Mucosa of gallbladder (tissue), 1 donor: ENCODE measurements around the gene PCP2. TPM values are rescaled to one million over a fixed set of nuclear protein-coding genes. Genes with fewer than 3 reads are reported as not detected.
A peak's percentile ranks its signal among the peaks of the same experiment; 100 is the strongest.

Experiments used
- DNase-seq: peaks from one replicate; pipeline ENCODE4 v3.0.0-alpha.2; 2020; ENCODE audit warnings: low spot score
- total RNA-seq: library from RNA; stranded (reverse); gene quantifications from one replicate; pipeline ENCODE4 v1.2.1, GENCODE V29; 2021
- donor health status: DM: no; HTN: no; CAD: no.

Gene PCP2
- 4.7 TPM for total RNA-seq

DNA sequence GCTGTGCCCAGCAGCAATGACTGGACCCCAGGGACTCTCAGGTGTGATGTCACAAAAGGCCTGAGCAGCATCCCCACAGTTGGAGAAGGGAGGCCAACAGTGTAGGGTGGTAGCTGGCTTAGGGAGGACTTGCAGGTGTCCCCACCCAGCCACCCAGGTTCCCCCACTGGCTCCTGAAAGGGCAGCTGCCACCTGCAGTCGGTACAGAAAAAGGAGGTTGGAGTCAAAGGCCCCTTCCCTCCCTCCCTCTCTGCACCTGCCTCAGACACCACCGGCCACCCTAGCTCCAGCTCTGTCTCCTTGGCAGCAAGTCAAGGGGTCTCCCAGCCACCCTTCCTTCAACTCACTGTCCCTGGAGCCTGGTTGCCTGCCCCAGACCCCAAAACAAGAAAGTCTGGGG is at the start of gene PCP2:
PCP2 (minus strand) TSS at position 22 of the 400 bp plus-strand sequence. CDS start 262 bp downstream, outside the sequence.
- DNase-seq = no peak

GRCh38 chr19:7682175-7682855 is 48.8 kb upstream of the PCP2 start:
- DNase-seq = no peak

- peak; percentile 82 for DNase-seq
These were observed 48.0 kb upstream of the PCP2 start for GRCh38 chr19:7681340-7682174.

GRCh38 chr19:7680606-7681339 is 47.3 kb upstream of the PCP2 start, which contains the start of gene TRAPPC5:
Gene TRAPPC5, plus strand, starts transcription at chr19:7680833. Its CDS starts 1,421 bp downstream, at chr19:7682254.
- peak; percentile 91 for DNase-seq

DNA sequence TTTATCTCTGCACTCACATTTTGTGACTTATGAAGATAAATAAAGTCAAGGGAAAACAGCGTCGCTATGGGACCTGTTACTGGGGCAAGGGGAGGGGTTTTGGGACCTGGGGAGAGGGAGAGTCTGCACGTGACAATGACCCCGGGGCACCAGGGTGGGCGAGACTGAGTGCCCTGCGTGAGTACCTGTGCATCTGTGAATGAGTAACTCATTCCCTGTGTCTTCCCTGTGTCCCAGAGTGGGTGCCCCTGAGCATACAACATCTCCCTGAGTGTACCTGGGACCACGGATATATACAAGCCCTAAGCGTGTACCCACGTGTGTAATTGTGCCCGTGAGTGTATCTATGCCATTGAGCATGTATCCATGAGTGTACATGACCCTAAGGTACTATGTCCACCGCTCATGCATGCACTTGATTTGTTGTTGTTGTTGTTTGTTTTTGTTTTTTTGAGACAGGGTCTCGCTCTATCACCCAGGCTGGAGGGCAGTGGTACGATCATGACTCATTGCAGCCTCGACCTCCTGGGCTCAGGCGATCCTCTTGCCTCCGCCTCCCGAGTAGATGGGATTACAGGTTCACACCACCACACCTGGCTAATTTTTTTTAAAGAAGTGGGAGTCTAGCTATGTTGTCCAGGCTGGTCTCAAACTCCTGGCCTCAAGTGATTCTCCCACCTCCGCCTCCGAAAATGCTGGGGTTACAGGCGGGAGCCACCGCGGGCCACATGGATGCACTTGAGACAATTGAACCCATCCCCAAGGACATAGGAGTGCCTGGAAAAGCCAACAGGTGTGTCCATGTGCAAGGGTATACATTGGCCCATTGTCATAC is 46.5 kb upstream of the PCP2 start:
- no peak for DNase-seq

GRCh38 chr19:7678971-7679751 is 45.6 kb upstream of the PCP2 start:
- no peak for DNase-seq

DNA sequence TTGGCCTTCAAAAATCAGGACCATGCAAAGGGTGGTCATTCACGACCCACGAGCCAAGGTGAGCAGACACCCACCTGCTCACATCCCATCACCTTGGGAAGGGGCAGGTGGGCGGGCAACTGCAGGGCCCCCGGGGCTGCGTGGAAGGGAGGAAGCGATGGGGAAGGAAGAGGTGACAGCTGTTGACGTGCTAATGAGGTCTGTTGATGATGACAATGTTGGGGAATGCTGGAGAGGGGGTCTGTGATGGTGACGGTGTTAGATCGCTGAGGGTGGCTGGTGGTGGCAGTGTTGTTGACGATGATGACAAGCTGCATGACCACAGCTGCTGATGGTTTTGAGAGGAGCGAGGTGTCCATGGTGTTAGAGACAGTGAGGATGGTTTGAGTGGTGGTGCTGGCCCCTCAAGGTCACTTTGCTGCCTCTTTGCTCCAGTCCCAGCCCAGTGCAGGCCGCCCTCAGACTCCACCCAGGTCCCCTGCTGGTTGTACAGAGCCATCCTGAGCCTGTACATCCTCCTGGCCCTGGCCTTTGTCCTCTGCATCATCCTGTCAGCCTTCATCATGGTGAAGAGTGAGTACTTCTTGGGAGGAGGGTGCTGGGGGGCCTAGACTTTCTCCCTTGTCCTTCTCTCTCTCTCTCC is 44.3 kb upstream of the PCP2 start:
- DNase-seq = no peak

GRCh38 chr19:7676854-7677253 is 43.3 kb upstream of the PCP2 start, which contains the start of gene MCEMP1:
Gene MCEMP1, plus strand, starts transcription at chr19:7677090. Its CDS starts 31 bp downstream, at chr19:7677121.
- DNase-seq = no peak

- DNase-seq = no peak
These were observed 42.9 kb upstream of the PCP2 start for GRCh38 chr19:7676376-7676775.

- DNase-seq = peak; percentile 36
These were observed 40.8 kb upstream of the PCP2 start for GRCh38 chr19:7674010-7675005.

GRCh38 chr19:7672522-7672921 is 39.0 kb upstream of the PCP2 start:
- DNase-seq = no peak

DNA sequence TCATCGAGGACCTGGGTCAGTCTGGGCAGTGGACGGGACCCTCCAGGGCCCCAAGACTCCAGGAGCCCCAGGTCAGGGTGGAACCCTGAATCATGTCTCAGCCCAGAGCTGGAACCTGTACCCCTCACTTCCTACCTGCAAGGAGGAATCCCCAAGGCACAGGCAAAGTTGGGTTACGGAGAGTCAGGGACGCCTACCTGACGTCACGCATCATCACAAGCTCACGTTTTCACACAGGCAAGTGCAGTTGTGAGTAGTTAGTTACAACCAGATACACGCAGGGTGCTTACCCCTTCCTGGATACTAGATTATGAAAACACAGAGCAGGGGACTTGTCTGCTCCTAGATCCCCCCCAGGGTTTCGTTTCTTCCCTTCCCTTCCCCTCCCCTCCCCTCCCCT is 37.3 kb upstream of the PCP2 start:
- DNase-seq = no peak

DNA sequence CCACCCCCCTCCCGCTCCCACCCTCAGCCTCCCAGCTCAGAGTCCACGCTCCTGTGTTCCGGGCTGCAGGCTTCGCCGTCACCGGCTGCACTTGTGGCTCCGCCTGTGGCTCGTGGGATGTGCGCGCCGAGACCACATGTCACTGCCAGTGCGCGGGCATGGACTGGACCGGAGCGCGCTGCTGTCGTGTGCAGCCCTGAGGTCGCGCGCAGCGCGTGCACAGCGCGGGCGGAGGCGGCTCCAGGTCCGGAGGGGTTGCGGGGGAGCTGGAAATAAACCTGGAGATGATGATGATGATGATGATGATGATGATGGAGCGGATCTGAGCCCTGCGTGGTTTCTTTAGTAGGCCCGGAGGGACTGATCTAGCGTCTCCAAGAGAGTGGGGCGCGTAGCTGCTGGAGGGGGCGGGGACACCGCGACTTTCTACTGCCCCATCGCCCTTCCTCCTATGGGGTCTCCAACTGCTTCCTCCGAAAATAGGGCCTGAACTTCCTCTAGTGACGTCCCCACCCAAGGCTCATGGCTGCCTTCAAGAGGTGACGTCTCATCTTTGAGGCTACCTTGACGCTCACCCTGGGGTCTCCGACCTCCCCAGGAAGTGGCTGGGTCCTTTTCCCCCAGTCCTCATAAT is 36.7 kb upstream of the PCP2 start:
- no peak for DNase-seq

DNA sequence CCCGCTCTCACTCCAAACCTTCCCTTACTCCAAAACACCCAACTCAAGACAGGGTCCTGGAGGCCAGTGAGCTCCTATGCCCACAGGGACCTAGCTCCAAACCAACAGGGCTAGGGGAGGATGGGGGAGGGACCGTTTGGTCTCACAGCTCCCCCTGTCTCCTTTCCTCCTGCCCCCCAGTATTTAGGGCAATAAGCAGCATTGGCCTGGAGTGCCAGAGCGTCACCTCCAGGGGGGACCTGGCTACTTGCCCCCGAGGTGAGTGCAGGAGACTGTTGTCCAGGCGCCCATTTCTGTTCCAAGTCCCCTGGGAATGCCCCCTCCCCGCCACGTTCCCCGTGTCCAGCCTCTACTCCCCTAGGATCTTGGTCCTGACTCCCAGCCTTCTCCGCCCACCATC is 36.1 kb upstream of the PCP2 start:
- DNase-seq = no peak

DNA sequence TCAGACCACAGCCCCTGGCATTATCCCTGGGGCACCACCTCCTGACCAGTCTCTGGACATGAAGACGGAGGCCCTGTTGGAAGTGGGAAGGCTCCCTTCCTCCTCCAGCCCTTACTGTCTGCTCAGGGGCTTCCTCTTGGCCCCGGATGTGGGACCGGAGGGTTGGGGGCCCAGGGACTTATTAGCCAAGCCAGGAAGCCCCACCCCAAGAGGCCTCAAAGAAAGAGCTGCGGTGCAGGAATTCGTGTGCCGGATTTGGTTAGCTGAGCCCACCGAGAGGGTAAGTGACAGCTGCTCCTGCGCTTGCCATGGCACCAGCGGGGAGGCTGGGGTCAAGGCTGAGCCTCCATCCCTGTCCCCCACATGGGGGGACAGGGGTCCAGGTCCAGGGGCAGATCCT is 35.3 kb upstream of the PCP2 start, which contains the start of gene RETN:
RETN (plus strand) TSS at position 208 of the 400 bp plus-strand sequence. CDS start 278 bp downstream, outside the sequence.
- DNase-seq = no peak

GRCh38 chr19:7665076-7665475 is 31.6 kb upstream of the PCP2 start:
- no peak for DNase-seq

DNA sequence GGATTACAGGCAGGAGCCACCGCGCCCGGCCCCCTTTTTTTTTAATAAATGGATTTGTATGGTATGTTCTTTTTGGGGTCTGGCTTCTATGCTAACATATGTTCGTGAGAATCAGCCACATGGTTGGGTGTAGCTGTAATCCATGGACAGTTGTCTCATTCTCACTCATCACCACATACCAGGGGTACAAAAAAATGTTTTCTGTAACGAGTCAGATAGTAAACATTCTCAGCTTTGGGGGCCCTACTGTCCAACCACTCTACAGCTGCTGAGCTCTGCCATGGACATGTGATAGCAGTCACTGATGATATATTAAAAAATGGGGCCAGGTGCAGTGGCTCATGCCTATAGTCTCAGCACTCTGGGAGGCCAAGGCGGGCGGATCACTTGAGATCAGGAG is 30.2 kb upstream of the PCP2 start:
- DNase-seq = no peak

- no peak for DNase-seq
These were observed 29.1 kb upstream of the PCP2 start for GRCh38 chr19:7662657-7663056.
